ENCODE data around the gene ARHGEF38.
"Not testable (repeated sequence)": the region's sequence is repeated elsewhere in the genome, so short reads cannot be mapped to it uniquely, and the experiment has no call there.

The ARHGEF38 gene

DNA sequence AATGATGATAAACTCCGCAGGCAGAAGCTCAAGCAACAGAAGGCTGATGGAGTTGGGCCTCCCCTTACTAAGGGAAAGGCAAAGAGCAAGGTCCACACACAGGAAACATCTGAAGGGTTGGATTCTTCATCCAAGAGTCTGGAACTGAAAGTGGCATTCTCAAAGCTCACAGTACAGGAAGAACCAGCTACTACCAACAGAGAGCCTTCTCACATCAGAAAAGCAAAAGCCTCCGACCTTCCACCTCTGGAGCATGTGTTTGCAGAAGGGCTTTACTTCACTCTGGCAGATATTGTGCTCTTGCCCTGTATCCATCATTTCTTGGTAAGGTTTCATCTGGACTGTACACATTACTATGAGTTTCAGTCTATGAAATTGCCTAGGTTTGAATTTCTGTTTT, 166.8 kb downstream of the ARHGEF38 start:
- no peaks in the 10 kb centered on the region for H3K9me3 ChIP-seq (ENCODE audit: low read depth, low read length)
- H3K36me3 ChIP-seq (ENCODE audit: insufficient read depth, low read length), result peaks cover 43% of the 10 kb centered on the region
- TF ChIP-seq POLR2AphosphoS5 (IDR thresholded peaks at IDR 0.05; ENCODE audit: borderline replicate concordance, low read depth, low read length) (no peak), FOXP2 (optimal IDR thresholded peaks at IDR 0.05; ENCODE audit: control extremely low read depth, extremely low read length, insufficient read depth) (no peak), EZH2 (IDR thresholded peaks at IDR 0.05) (no peak)
- H3K4me3 ChIP-seq, result no peak overlapping the region
- no peak overlapping the region for H3K27ac ChIP-seq
- DNase-seq (ENCODE audit: low read depth, low spot score), result no peak
- H3K9ac ChIP-seq (ENCODE audit: insufficient read length), result no peak overlapping the region

DNA sequence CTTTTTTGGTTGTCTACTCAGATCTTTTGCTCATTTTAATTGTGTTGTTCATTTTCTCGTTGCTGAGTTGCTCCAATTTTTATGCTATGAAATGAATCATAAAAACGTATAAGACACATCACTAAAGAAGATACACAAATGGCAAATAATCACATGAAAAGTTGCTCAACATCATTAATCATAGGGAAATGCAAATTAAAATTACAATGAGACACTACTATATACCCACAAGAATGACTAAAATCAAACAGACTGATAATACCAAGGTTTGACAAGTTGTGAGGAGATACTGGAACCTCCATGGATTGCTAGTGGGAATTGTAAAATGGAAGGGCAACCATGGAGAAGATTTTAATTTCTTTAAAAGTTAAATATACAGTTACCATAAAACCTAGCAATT, 173.2 kb downstream of the ARHGEF38 start:
- Histone ChIP-seq H3K36me3 (ENCODE audit: insufficient read depth, low read length) (peaks cover 57% of the 10 kb centered on the region), H3K9me3 (ENCODE audit: low read depth, low read length) (peaks cover 4% of the 10 kb centered on the region; the same call in 1 of the 2 replicates), H3K4me3 (no peak overlapping the region), H3K9ac (ENCODE audit: insufficient read length) (no peak overlapping the region), H3K27ac (no peak overlapping the region)
- DNase-seq (ENCODE audit: low read depth, low spot score), result no peak
- no peak for TF ChIP-seq EZH2 (IDR thresholded peaks at IDR 0.05)
- no peak for TF ChIP-seq FOXP2 (optimal IDR thresholded peaks at IDR 0.05; ENCODE audit: control extremely low read depth, extremely low read length, insufficient read depth)
- TF ChIP-seq POLR2AphosphoS5 (IDR thresholded peaks at IDR 0.05; ENCODE audit: borderline replicate concordance, low read depth, low read length), result no peak

DNA sequence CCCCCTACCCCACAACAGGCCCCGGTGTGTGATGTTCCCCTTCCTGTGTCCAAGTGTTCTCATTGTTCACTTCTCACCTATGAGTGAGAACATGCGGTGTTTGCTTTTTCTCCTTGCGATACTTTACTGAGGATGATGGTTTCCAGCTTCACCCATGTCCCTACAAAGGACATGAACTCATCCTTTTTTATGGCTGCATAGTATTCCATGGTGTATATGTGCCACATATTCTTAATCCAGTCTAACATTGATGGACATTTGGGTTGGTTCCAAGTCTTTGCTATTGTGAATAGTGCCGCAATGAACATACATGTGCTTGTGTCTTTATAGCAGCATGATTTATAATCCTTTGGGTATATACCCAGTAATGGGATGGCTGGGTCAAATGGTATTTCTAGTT, 177.5 kb downstream of the ARHGEF38 start:
- H3K9me3 ChIP-seq (ENCODE audit: low read depth, low read length); H3K4me3 ChIP-seq; H3K27ac ChIP-seq; DNase-seq (ENCODE audit: low read depth, low spot score); H3K9ac ChIP-seq (ENCODE audit: insufficient read length): not testable (repeated sequence)
- peaks cover 38% of the 10 kb centered on the region for H3K36me3 ChIP-seq (ENCODE audit: insufficient read depth, low read length)
